ENCODE results near the gene MAOA. TPM values are rescaled to one million over a fixed set of nuclear protein-coding genes. Genes with fewer than 3 reads are reported as not detected.
"Not testable (repeated sequence)": the region's sequence is repeated elsewhere in the genome, so short reads cannot be mapped to it uniquely, and the experiment has no call there.

Gene MAOA
- total RNA-seq, 1 donor from 2014 or later, result 12.5 TPM

DNA sequence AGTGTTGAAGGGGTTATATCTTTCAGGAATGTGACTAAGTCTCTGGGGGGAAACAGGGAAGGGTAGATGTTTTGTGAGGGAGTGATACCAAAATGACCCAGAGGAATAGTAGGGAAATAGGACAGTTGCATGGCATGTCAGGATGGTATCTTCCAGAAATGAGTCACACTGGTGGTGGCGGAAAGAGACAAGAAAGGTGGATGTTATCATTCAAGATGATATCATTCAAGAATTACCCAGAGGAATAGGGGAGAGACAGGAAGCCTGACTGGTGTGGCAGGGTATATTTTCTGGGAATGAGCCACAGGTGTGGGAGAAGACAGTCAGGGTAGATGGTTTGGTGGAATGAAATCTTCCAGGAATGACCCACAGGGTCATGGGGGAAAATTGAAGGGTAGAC is 61.1 kb downstream of the MAOA start:
- DNase-seq (ENCODE audit: low spot score), result no peak

- DNase-seq (ENCODE audit: low spot score), result no peak
Observed at GRCh38 chrX:43718081-43718480, 62.0 kb downstream of the MAOA start.

DNA sequence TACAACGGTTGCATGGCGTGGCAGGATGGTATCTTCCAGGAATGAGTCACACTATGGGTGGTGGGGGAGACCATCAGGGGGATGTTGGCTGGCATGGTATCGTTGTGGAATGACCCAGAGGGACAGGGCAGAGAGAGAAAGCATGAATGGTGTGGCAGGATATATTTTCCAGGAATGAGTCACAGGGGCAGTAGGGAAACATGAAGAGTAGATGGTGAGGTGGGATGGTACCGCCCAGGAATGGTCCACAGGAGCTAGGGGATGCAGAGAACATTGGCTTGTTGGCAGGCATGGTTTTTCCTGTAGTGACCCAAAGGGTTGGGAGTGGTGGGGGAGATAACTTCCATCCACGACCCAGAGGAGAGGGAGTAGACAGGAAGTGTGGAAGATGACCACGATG is 62.4 kb downstream of the MAOA start:
- no peak for DNase-seq (ENCODE audit: low spot score)

DNA sequence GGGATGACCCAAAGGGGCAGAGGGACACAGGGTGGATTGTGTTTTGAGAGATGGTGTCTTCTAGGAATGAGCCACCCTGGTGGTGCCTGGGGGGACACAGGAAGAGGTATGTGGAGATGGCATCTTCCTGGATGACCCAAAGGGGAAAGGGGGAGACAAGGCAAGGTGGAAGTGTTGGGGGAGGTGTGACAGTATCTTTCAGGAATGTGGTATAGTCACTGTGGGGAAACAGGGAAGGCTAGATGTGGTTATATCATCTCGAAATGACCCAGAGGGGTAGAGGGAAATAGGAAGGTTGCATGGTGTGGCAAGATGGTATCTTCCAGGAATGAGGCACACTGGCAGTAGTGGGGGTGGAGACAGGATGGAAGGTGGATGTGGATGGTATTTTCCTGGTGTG is 62.9 kb downstream of the MAOA start:
- no peak for DNase-seq (ENCODE audit: low spot score)

DNA sequence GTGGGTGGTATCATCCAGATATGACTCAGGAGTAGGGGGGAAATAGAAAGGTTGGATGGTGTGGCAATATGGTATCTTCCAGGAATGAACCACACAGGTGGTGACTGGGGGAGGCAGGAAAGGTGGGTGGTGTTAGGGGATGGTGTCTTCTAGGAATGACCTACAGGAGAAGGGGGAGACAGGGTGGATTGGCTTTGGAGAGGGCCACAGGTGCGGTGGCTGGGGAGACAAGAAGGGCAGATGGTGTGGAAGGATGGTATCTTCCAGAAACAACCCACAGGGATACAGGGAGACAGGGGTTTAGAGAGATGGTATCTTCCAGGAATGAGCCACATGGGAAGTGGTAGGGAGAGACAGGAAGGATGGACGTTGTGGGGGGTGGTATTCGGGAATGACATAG is 64.0 kb downstream of the MAOA start:
- no peak for DNase-seq (ENCODE audit: low spot score)

DNA sequence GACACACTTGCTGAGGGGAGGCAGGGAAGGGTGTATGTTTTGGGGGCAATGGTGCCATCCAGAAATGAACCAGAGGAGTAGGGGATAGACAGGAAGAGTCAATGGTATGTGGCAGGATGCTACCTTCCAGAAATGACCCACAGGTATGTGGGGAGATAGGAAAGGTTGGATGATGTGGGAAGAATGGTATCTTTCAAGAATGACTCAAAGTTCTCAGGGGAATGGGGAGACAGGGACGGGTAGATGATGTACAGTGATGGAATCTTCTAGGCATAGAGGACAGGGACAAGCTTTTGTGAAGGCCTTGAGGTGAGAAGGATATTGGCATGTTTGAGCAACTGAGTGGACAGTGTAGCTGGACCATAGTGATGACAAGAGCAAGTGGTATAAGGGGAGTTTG is 64.9 kb downstream of the MAOA start:
- no peak for DNase-seq (ENCODE audit: low spot score)

GRCh38 chrX:43725227-43725626 is 69.1 kb downstream of the MAOA start:
- not testable (repeated sequence) for DNase-seq (ENCODE audit: low spot score)

DNA sequence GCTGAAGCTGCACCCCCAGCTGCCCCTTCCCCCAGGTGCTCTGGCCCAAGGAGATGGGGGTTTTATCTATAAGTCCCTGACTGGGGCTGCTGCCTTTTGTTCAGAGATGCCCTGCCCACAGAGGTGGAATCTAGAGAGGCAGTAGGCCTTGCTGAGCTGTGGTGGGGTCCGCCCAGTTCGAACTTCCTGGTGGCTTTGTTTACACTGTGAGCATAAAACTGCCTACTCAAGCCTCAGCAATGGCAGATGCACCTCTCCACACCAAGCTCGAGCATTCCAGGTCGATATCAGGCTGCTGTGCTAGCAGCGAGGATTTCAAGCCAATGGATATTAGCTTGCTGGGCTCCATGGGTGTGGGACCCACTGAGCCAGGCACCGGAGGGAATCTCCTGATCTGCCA is 71.2 kb downstream of the MAOA start:
- not testable (repeated sequence) for DNase-seq (ENCODE audit: low spot score)

GRCh38 chrX:43728002-43728401 is 71.9 kb downstream of the MAOA start:
- no peak for DNase-seq (ENCODE audit: low spot score)

DNA sequence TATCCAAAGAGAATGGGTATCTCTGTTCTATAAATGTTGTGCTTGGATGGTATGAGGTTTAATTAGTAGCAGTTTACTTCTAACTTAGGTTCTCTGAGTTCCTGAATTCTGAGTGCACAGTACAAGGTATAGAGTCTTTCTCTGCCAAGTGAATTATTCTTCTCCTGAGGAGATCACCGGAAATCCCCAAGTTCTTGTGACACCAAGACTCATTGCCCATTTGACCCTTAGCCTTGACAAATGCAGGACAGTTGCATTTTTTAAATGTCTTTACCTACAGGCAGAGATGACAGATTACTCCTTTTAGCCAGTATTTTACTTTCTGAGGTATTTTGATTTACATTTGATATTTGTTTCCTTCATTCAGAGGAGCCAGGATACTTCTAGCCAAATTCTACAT is 72.9 kb downstream of the MAOA start:
- no peak for DNase-seq (ENCODE audit: low spot score)

GRCh38 chrX:43731086-43731485 is 75.0 kb downstream of the MAOA start:
- DNase-seq (ENCODE audit: low spot score), result no peak

DNA sequence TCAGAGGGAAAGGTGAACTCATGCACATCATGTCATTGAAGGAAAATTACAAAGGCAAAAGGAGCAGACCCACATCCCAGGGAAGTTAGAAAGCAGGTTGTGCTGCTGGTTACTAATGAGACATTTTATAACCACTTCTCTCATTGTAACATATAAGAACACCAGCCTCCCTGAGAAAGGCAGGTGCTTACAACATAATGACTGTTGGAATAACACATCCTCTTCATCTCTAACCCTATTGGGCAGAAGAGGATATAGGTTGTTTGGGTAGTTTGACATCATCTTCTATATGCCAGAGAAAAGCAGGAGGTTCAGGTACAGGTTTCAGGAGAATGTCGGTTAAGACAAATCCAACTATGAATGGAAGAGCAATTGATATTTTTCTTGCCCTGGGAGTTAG is 77.6 kb downstream of the MAOA start:
- DNase-seq (ENCODE audit: low spot score), result no peak

- DNase-seq (ENCODE audit: low spot score), result no peak
Observed at GRCh38 chrX:43734444-43734843, 78.3 kb downstream of the MAOA start.

GRCh38 chrX:43735534-43735933 is 79.4 kb downstream of the MAOA start:
- no peak for DNase-seq (ENCODE audit: low spot score)

GRCh38 chrX:43735957-43736356 is 79.9 kb downstream of the MAOA start:
- DNase-seq (ENCODE audit: low spot score), result no peak

GRCh38 chrX:43741843-43742573 is 85.9 kb downstream of the MAOA start:
- DNase-seq (ENCODE audit: low spot score), result no peak

GRCh38 chrX:43743100-43743822 is 87.2 kb downstream of the MAOA start:
- no peak for DNase-seq (ENCODE audit: low spot score)

- no peak for DNase-seq (ENCODE audit: low spot score)
Observed at GRCh38 chrX:43744284-43744683, 88.2 kb downstream of the MAOA start.

GRCh38 chrX:43745938-43746721 is 90.0 kb downstream of the MAOA start:
- no peak for DNase-seq (ENCODE audit: low spot score)

- DNase-seq (ENCODE audit: low spot score), result no peak
Observed at GRCh38 chrX:43747476-43747875, 91.4 kb downstream of the MAOA start.

DNA sequence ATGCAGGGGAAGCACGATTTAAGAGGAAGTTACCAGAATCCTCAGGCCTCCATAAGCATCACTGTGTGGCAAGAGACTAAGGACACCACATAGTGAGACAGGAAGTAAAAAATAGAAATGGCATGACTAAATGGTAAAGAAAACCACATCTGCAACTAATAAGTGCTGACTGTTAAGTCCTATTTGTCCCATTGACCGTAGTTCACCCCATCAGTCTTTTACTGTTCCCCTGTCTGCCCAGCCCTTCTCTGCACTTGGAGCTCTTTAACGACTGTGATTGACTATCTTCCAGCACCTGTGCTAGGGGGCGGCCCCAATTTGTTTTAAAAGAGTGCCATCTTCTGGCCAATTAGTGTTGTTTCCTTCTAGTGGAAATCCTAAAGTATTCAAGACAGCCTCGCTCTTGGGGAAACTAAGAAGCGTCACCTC is 94.2 kb downstream of the MAOA start:
- DNase-seq (ENCODE audit: low spot score), result peak; percentile 51

- DNase-seq (ENCODE audit: low spot score), result no peak
Observed at GRCh38 chrX:43753637-43754036, 97.5 kb downstream of the MAOA start.

DNA sequence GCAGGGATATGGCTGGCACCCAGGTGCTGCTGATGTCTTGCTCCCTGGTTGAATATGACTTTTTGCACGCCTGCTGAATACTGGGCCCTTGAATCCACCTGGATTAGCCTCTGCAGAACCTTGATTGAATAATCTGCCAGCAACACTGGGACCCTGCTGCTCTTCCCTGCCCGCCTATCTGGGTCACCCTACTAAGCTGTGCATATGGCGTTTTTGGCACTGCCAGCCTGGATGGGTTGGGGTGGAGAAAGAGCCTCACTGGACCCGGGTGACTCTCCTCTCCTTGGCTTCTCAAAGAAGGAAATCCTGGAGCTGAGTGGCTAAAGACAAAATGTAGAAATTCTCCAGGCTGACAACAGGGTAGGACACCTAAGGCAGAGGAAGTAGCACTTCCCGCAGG is 100.0 kb downstream of the MAOA start:
- no peak for DNase-seq (ENCODE audit: low spot score)
